ENCODE data around the gene TRDN.
"Not testable (repeated sequence)": the region's sequence is repeated elsewhere in the genome, so short reads cannot be mapped to it uniquely, and the experiment has no call there.

TRDN gene

GRCh38 chr6:123233336-123233735 is 403.4 kb downstream of the TRDN start:
- no peak for DNase-seq

DNA sequence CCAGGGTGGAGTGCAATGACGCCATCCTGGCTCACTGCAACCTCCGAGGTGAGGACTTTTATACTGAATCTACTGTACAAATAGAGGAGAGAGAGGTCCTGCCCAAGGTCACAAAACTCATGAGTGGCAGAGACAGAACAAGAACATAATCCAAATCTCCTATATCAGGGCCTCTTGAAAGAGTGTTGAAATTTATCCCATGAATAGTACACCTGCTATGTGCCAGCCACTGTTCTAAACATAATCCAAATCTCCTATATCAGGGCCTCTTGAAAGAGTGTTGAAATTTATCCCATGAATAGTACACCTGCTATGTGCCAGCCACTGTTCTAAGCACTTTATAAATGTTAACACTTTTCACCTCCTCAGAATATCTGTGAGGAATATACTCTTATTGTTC is 409.0 kb downstream of the TRDN start:
- not testable (repeated sequence) for DNase-seq

GRCh38 chr6:123226398-123226797 is 410.4 kb downstream of the TRDN start:
- no peak for DNase-seq

GRCh38 chr6:123224077-123224476 is 412.7 kb downstream of the TRDN start:
- no peak for DNase-seq

- no peak for DNase-seq
Measured at GRCh38 chr6:123223461-123223860, 413.3 kb downstream of the TRDN start.

GRCh38 chr6:123215211-123215610 is 421.5 kb downstream of the TRDN start:
- no peak for DNase-seq

- DNase-seq = no peak
Measured at GRCh38 chr6:123214433-123214832, 422.3 kb downstream of the TRDN start.

GRCh38 chr6:123213921-123214320 is 422.8 kb downstream of the TRDN start:
- no peak for DNase-seq

GRCh38 chr6:123211777-123212545 is 424.8 kb downstream of the TRDN start:
- no peak for DNase-seq

DNA sequence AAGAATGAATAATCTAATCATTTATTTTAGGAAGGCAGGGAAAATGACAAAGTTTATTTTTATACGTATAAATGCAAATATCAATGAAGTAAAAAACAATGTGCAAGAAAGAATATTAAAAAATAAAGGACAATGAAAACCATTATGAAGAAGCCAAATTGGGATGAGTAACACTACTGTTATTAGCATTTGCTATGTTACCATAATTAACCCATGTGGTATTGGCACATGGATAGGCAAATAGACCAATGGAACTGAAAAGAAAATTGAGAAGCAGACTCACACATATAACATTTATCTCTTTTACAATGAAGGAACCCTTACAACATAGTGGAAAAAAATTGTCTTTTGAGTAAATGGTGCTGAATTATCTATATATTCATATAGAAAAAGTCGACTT is 426.1 kb downstream of the TRDN start:
- DNase-seq = no peak

DNA sequence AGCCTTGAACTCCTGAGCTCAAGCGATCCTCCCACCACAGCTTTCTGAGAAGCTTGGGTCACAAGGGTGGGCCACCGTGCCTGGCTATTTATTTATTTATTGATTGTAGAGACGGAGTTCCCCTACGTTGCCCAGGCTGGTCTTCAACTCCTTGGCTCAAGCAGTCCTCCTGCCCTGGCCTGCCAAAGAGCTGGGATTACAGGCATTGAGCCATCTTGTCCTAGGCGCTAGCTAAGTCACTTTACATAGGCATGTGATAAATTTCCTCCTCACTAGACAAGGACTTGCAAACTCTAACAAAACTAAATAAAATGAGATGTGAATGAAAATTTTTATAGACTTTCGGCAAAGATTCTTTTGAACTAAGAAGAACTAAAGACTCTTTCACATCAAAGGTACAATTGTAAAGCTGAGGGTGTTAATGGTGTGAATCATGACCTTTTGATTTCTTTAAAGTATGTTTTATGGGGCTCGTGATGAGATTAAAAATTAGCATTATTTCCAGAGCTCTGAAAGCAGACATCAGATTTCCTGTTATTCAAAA is 428.7 kb downstream of the TRDN start:
- no peak for DNase-seq

- DNase-seq = no peak
Measured at GRCh38 chr6:123203928-123204327, 432.8 kb downstream of the TRDN start.

- no peak for DNase-seq
Measured at GRCh38 chr6:123201869-123202372, 434.8 kb downstream of the TRDN start.

- no peak for DNase-seq
Measured at GRCh38 chr6:123193298-123193697, 443.5 kb downstream of the TRDN start.

DNA sequence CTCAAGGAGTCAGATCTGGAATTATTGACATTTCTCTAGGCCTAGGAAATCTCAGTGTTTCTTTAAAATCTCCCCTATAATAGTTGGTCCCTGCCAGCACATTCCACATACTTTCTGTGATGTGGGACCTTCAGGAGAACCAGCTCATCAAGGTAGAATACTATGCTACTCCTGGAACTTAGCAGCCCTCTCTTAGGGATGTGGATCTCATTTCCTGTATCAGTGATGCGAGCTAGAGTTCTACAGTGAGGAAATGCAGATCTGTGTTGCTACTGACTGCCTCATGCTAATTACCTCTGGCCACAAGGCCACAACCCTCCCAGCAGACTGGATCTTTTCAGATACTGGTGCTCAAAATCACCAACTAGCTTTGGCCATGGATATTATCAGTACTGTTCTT is 446.9 kb downstream of the TRDN start:
- no peak for DNase-seq

DNA sequence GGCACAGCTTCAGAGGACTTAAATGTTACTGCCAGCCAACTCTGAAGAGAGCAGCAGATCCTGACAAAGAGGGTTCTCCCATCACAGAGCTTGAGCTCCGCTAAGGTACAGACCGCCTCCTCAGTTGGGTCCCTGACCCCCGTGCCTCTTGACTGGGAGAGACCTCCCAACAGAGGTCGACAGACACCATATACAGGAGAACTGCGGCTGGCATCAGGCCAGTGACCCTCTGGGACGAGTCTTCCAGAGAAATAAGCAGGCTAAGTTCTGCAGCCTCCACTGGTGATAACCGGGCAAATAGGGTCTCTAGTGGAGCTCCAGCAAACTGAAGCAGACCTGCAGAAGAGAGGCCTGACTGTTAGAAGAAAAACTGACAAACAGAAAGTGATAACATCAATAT is 453.8 kb downstream of the TRDN start:
- no peak for DNase-seq

DNA sequence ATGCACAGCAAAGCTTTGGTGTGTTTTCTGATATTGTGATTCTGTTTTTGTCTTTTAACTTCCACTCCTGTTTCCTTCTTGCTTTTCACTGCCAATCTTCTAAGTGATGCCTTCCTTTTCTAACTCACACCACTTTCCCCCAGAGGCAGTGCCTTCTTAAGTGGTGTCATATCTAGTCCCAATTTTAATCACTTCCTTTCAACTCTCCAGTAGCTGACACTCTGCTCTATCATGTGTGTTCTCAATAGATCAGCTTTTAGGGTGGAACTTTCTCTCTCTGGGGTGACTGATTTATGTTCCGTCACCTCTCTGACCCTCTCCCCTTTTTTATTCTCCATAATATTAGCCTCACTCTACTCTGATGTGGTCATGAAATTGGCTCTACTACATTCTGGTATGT is 460.0 kb downstream of the TRDN start:
- DNase-seq = no peak

- no peak for DNase-seq
Measured at GRCh38 chr6:123171341-123172115, 465.2 kb downstream of the TRDN start.

DNA sequence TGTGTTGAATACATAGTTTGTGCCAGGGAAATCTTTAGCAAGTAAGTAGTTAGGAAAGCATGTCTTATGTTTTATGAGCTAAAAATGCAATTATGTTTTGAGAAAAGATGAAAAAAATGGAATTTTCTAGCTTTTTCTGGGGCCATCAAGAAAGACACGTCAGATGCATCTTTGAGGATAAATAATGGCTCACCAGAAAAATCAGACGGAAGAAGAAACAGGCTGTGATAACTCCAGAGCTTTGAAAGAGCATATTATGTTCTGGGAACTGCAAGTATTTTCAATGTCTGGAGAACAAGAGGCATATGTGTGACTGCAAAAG is 467.0 kb downstream of the TRDN start:
- DNase-seq = no peak

- DNase-seq = no peak
Measured at GRCh38 chr6:123168892-123169773, 467.6 kb downstream of the TRDN start.

- no peak for DNase-seq
Measured at GRCh38 chr6:123168466-123168865, 468.3 kb downstream of the TRDN start.
